ENCODE data around the gene ALDH3A2.

DNA sequence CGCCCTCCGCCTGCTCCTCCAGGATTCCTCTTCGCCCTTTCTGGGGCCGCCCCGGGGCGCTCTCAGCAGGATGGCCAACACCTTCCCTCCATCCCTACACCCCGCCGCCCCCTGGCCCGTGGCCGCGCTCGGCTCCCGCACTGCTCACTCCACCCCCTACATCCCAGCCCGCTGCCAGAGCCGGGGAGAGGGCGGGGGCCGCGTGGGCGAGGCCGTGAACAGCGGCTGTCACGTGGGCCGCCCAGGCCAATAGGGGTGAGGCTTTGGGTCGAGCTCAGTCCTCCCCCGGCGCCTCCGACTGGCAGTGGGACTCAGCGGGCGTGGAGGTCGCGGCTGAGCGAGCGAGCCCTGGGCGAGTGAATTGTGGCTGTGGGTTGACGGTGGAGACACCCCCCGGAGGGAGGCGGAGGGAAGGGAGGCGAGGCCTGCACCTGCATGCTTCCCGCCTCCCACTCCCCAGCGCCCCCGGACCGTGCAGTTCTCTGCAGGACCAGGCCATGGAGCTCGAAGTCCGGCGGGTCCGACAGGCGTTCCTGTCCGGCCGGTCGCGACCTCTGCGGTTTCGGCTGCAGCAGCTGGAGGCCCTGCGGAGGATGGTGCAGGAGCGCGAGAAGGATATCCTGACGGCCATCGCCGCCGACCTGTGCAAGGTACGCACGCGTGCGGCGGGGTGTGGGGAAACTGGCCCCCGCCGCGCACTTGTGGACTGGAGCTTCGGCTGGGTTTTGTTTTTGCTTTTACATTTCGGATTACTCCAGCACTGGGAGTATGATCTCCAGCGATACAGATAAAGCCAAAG is at the start of gene ALDH3A2:
- TF ChIP-seq, protein P1, sequence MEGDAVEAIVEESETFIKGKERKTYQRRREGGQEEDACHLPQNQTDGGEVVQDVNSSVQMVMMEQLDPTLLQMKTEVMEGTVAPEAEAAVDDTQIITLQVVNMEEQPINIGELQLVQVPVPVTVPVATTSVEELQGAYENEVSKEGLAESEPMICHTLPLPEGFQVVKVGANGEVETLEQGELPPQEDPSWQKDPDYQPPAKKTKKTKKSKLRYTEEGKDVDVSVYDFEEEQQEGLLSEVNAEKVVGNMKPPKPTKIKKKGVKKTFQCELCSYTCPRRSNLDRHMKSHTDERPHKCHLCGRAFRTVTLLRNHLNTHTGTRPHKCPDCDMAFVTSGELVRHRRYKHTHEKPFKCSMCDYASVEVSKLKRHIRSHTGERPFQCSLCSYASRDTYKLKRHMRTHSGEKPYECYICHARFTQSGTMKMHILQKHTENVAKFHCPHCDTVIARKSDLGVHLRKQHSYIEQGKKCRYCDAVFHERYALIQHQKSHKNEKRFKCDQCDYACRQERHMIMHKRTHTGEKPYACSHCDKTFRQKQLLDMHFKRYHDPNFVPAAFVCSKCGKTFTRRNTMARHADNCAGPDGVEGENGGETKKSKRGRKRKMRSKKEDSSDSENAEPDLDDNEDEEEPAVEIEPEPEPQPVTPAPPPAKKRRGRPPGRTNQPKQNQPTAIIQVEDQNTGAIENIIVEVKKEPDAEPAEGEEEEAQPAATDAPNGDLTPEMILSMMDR (IDR thresholded peaks at IDR 0.05; ENCODE audit: low read depth, low read length): no peak
- TF ChIP-seq EZH2phosphoT487 (IDR thresholded peaks at IDR 0.05; ENCODE audit: low read depth): no peak

Measured in OCI-LY3 (cell line).